HG02610 (cell line): ENCODE data around the gene ZFP36L1.

ENCODE experiments used
- ATAC-seq: cut with Tn5 transposase; IDR thresholded peaks from one replicate; pipeline ENCODE4 v1.9.1; 2021; ENCODE audit warnings: mild to moderate bottlenecking, moderate library complexity; ENCODE audit not compliant: unreplicated experiment

Gene ZFP36L1

GRCh38 chr14:68784978-68785533, 7.8 kb downstream of the ZFP36L1 start:
- ATAC-seq: no peak

GRCh38 chr14:68784226-68784910, 8.5 kb downstream of the ZFP36L1 start:
- ATAC-seq: no peak

DNA sequence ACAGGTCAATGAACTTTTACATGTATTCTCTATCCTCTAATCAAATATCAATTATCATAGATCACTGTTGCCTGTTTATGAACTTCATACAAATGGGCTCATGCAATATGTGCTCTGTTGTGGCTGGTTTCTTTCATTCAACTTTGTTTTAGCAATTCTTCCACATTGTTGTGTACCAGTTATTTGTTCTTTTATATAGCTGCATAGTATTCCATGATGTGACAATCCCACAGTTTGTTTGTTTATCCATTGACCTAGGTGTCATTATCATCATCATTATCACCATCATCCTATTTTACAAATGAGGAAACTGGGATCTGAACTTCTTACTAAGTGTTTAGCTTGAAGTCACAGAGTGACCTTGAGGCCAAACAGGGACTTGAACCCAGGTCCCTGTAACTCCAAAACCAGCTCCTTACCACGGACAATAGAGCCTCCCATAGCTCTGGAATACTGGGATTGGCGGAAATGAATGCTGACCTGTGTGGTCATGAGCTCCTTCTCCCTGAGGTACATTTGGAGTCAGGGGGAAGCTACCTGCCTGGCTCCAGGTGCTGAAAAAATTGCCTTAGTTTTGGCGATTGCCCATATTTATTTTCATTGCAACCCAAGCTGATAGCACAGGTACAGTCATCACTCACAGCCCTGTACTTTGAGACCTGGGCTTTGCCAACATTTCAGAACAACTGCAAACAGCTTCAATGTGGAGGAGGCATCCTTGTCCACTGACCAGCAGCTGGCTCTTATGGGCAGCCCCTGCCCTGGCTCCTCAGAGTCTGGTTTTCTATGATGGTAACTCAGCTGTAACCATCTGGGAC, 9.2 kb downstream of the ZFP36L1 start:
- ATAC-seq: no peak

DNA sequence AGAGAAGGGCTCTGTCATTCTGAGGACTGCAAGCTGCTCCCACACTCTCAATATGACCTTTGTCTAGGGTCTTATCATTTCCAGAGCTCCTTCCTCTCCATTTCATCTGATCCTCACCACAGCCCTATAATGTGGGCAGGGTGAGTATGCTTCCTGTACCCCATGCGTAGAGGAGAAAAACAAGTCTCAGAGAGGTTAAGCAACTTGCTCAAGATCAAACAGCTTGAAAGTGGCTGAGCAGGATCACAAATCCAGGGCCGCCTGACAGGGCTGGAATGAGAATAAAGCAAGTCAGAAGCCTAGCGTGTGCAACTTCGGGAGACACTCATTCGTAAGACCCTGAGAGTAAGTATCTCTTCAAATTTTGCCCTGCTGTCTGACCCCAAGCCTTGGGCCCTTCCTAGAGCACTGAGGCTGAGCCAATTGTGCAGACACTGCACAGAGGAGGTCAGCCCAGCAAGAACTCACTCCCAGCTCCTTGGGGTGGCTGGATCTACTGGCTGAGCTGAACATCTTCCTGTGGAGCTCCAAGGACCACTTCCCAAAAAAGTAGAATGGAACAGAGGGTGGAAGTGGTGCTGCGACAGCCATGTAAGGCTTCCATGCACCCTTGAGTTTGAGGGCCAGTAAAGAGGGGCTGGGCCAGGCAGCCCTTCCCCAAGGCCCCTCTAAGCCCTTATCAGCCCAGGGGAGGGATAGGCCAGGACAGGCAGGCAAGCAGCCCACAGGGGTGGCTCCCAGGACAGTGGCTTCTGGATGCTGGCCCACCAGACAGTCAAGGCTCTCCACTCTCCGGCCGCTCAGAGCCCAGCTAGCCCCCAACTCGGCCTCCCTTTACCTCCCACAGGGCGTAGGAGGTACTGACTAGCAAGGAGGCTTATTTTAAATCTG, 10.5 kb downstream of the ZFP36L1 start:
- ATAC-seq: no peak

GRCh38 chr14:68781161-68782021, 11.5 kb downstream of the ZFP36L1 start:
- ATAC-seq: no peak

DNA sequence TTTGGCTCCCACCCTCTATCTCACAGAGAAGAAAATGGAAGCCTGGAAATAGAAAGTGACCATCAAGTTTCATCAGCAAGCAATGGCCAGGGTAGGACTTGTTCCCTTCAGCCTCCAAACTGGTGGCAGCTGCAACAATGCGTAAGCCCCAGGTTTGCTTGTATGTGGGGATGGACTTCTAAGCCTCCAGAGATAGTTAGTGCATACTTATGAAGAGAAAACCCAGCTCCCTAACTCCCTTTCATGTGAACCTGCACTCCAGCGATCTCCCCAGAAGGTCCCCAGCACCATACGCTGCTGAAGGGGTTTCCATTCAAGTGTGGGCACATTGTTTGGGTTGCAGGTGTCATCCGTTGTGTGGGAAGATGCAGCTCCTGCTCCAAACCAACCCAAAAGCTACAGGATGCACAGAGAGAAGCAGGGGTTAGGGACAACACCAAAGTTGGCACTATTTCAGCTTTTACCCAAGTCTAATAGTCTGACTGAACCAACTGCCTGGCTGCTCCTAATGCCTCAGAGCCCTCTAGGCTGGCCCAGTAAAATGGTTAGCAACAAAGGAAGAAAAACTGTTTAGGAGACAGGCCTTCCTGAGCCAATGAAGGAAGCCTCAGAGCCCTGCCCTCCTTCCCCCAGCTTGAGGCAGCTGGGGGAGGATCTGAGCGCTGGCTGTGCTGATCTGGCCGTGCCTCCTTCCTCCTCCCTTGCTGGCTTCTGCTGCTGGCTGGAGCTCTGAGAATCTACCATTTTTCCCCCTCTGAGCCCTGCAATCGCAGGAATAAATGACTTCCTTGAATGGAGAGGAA, 12.3 kb downstream of the ZFP36L1 start:
- ATAC-seq: no peak

- ATAC-seq: no peak
These were observed 13.0 kb downstream of the ZFP36L1 start for GRCh38 chr14:68779761-68780323.

DNA sequence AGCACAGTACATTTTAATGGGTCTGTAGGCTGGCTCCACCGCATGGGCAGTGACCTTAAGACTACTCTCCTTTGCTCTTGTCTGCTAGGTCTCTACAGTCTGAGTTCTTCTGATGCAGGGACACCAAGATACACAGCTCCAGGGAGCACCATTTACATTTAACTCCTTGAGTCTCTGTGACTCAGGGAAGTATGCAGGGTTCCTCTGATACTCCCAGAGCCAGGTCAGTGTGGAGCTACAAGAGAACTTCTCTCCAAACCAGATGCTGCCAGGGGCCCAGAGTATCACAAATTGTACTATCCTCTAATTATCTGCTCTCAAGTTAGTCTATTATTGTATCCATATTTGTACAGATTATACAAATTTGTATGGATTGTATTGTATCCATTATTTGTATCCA, 15.2 kb downstream of the ZFP36L1 start:
- ATAC-seq: no peak

DNA sequence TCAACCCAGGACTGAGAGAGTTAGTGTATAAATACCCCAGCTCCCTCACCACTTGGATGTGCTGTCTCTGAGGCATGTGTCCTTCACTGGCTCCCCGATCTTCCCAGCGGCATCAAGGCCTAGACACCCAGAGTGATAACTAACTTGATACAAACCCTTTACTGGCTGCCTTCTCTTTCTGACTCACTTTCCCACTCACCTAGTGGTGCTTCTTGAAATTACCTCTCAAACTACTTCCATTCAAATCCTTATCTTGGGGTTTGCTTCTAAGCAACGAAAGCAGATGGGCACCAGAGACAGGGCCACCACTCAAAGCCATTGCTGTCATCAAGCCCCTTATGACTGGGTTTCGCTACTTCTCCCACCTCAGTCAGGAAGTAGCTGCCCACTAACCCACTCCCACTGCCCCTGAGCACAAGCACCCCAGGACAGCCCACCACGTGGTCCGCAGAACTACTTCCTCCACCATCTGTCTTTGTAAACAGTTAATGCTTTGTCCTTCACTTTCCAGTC, 17.2 kb downstream of the ZFP36L1 start:
- ATAC-seq: no peak

- no peak for ATAC-seq
These were observed 17.9 kb downstream of the ZFP36L1 start for GRCh38 chr14:68774771-68775613.

DNA sequence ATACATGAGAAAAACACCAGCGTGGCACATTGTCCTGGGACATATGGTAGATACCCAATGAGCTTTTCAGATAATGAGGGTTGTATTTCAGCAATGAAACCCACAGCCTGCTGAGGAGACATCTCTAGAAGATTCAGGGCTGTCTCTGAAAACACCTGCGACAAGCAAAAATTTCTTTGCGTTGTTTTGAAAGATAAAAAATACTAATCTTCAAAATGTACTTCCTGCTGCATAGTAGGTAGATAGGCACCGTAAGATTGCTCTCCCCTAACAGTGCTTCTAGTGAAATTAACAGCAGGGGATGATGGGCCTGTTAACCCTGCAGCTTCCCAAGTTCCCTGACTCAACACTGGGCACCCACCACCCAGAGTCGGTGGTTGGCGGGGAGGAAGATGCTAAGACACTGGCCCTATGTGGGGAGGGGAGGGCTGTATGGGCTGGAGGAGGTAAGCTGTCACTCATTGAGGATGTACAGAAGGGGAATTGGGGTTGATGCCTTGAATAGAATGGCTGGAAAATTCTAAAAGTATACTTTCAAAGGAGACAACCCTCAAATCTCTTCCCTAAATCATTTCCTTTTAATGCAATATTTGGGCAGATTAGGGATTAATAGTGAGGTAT, 20.0 kb downstream of the ZFP36L1 start:
- ATAC-seq: no peak

- no peak for ATAC-seq
These were observed 21.2 kb downstream of the ZFP36L1 start for GRCh38 chr14:68771631-68772030.

- ATAC-seq: no peak
These were observed 22.1 kb downstream of the ZFP36L1 start for GRCh38 chr14:68770553-68771286.

DNA sequence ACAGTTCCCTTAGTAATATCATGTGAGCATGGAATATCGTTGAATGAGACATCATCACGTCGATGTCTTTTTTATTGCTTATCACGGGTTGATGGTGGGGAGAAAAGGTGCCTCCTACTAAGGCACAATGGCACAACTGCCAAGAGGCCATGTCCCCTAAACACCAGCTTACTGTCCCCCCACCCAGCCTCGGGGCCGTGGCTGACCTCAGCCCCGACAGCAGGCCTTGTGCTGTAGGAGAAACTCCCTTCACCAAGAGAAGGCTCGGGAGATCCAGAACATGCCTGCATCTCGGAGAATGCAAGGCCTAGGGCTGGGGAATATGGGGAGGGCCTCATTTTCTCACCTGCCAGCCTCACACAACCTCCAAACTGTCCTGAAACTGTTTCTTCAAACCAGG, 22.8 kb downstream of the ZFP36L1 start:
- no peak for ATAC-seq

- no peak for ATAC-seq
These were observed 24.6 kb downstream of the ZFP36L1 start for GRCh38 chr14:68768316-68768715.

- no peak for ATAC-seq
These were observed 25.6 kb downstream of the ZFP36L1 start for GRCh38 chr14:68767248-68767645.
